GM19395 (cell line): ENCODE results near the gene TMEM235.
"Not testable (repeated sequence)": the region's sequence is repeated elsewhere in the genome, so short reads cannot be mapped to it uniquely, and the experiment has no call there.

Experiments
- ATAC-seq: cut with Tn5 transposase; IDR thresholded peaks from one replicate; pipeline ENCODE4 v1.9.1; 2021; ENCODE audit warnings: mild to moderate bottlenecking, moderate library complexity; ENCODE audit not compliant: unreplicated experiment

Gene TMEM235

DNA sequence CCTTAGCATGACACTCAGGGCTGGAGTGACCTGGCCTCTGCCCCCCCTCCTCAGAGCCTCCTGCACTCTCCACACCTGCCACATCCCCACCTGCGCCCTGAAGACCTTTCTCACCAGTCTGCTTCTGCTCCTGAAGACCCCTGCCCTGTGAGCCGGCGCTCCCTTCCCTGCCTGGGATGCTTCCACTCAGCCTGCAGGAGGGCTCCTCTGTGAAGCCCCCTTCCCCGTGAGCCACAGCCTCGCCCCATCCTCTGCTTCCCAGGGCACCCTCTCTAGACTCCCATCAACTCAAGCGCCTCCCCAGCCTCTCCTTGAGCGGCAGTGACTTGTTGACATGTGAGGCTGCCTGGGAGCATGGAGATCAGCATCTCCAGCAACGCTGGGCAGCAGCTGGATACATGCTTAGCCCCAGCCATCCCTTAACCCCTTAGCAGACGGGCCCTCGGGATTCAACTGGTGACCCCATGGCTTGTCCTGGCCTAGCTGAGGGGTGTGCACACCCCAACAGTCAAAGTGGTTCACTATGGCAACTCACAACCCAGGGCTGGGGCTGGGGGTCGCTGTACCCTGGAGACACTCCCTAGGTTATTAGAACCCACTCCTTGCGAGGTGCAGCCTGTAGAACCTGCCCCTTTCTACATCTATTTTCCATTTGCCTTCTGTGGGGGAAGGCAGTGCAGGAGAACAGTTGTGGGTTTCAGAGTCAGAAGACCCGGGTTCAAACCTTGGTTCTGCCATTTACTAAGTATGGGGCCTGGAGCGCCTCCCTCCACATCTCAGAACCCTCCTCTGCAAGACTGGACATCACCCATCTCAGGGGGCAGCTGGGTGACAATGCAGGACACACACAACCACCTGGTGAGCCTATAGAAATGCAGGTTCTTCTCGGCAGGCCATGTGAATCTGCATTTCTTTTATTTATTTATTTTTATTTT is 21.5 kb downstream of the TMEM235 start:
- ATAC-seq, result no peak

DNA sequence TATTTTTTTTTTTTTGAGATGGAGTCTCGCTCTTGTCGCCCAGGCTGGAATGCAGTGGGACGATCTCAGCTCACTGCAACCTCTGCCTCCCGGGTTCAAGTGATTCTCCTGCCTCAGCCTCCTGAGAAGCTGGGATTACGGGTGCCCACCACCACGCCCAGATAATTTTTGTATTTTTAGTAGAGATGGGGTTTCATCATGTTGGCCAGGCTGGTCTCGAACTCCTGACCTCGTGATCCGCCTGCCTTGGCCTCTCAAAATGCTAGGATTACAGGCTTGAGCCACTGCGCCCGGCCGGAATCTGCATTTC is 22.2 kb downstream of the TMEM235 start:
- not testable (repeated sequence) for ATAC-seq

DNA sequence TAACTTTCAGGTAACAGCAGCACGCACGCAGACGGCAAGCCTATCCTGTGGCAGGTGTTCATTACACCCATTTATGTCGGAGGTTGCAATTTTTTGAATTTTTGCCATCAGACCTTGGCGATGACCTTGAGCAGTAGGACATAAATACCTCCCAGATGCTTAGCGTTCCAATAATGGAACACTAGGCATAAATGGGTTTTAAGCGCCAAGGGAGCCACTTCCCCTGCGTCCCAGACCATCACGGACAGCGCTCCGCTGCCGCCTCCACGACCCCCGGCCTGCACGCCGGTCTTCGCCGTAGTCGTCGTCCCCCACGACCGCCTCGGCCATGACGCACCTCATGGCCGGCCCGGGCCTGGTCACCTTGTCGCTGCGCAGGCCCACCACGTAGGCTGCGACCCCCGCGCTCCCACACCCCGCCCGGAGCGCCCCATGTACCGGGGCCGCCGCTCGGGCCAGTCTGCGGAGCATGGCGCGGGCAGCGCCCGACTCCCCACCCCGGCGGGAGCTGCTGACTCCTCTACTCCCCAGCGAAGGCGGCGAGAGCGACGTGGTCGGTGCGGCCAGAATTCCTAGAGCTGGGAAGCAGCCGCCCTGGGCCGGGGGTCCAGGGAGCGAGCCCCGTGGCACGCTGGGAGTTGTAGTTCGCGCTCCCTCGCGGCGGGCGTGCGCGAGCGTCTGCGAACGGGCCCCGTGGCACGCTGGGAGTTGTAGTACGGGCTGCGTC is 22.7 kb downstream of the TMEM235 start:
- no peak for ATAC-seq

DNA sequence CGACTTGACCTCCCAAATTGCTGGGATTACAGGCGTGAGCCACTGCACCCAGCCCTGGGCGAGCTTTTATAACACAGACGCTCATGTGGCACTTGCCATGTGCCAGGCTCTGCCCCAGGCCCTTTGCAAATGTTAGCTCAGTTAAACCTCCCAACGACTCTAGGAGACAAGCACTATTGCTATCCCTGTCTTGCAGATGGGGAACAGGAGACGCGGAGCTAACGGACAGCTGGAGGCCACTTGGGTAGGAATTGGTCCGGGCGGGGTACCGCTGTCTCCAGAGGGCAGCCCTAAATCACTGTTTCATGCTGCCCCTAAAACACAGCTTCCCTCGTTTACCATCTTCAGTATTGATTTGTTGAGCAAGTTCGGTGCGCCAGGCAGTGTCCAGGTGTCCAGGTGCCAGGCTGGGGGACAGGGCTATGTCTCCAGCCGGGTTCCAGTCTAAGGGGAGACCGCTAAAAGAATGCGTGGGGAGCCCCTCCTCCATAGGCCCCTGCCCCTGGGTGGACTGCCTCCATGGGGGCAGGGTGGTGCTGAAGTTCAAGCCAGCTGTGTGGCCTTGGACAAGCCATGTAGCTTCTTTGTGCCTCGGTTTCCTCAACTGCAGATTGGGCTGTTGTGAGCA is 23.7 kb downstream of the TMEM235 start:
- ATAC-seq, result no peak

DNA sequence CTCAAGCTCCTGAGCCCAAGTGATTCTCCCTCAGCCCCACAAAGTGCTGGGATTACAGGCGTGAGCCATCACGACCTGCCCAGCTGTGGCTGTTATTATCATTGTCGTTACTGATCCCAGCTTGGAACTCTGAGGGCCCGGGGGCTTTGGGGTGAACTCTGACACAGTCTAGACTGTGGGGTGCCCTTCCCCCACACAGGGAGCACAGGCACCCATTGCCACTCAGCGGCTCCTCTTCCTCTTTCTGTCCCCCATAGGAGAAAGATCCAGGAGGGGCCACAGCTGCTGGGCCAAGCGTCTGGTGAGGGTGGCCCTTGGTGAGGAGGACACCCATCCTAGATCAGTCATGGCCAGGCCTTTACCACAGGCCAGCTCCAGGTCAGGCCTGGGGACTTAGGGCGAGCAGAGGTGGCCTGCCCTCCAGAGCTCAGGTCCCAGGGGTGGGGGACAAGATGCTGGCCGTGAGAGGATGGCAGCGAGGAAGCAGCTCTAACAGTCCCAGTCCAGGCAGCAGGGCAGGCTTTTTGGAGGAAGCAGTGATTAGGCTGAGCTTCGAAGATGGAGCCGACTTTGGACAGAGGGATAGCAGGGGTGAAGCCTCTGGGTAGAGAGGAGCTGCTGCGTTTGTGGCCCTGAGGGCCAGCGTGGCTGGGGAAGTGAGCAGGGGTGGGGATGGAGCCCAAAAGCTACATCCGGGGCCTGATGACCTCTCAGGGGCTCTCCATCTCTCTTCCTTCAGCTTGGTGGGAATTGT is 24.7 kb downstream of the TMEM235 start:
- ATAC-seq, result no peak

DNA sequence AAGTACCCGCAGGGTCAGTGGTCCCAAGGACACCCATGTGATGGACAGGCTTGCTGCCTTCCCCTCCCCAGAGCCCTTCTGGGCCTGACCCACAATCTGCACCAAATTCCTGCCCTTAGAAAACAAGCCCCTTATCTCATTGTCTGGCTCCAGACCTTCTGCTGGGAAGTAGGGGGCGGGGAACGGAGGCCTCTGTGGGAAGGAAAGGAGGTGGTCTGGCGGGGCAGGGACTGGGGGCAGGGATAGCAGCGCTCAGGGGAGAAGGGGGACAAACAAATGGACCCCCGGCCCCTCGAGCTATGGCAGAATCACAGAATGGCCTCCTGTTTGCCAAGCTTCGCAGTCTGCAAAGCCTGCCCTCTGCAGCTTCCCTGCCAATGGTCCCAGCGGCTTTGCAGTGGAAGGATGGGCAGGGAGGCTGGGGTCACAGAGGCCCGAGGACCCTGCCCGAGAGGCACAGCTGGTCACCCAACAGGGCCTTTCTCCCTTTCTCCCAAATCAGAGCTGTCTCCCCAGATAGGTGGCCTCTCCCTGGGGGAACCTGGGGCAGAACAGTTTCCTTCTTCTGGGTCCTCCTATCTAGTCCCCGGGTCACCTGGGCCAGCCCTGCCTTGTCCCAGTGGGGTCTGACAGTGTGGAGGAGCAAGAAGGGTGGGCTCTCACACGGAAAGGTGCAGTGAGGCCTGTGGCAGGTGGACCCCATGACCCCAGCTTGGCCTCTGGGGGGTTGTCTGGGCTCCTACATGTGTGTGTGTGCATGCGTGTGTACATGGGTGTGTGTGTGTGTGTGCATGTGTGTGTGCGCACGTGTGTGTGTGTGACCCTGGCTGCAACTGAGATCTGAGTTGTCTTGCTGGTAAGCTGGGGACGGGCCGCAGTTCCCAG is 25.5 kb downstream of the TMEM235 start:
- no peak for ATAC-seq

DNA sequence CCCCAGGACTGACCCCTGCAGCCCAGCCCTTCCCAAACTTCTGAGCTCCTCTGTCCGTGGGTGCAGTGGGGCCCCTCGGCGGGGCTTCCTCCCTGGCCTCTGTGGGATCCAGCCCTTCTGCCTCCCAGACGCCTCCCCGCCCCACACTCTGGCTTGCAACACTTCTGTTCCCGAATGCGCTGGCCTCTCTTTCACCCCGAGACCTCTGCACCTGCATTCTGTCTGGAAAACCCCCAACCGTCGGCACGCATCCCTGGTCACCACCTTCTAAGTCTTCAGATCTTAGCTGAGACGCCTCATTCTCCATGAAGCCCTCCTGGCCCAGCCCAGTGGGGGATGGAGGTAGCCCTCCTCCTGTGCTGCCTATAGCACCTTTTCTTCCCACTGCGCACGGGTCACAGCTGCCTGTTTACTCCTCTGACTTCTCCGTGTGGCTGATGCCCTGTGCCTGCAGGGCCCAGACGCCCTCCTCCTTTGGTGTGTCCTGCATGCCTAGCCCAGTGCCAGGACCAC is 26.4 kb downstream of the TMEM235 start:
- ATAC-seq, result no peak

DNA sequence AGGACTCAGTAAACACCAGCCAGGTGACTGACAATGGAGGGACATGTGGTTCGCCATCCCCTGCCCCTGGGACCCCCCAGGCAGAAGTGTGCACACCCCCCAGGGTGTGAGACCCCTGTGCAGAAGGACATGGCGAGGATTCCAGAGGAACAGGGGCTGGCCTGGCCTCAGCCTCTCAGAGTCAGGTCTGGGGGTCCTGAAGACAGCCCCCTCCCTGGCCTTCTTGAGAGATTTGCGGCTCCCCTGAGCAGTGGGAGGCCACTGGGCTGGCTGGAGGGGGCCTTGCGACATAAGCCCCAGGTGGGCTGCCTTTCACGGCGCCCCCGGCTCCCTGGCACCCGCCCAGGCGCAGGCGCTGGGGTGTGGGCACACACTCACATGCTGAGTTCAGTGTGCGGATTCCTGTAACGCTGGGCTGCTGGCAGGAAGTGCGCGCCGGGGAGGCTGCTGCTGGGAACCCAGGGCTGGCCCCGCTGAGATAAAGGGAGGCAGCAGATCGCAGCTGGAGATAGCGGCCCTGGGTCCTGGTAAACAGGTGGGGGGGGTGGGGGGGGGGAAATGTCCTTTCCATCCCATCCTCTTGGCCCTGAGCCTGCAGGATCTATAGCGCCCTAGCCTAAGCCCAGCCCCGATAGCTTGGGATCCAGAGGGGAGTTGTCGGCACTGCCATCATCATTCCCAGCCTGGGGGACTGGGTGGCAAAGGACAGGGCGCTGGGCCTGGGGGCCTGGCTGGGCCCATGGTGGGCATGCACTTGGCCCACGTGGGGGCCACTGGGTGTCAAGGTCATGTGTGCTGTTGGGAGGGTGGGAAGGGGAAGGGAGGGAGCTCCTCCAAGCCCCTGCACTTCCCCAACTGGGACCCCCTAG is 27.1 kb downstream of the TMEM235 start:
- no peak for ATAC-seq

DNA sequence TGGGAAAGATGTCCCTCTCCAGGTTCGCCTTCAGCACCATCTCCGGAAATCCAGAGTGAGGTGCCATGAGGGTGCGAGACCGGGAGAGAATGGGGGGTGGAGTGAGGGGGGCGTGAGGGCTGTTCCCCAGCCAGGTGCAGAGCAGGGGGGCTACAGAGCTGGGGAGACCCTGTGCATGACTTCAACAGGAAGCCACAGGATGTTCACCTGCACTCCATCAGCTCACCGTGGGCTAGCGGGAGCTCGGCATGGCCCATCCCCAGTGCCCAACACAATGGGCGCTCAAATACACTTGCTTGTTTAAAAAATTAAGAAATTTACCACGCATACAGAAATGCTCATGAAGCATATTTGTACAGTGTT is 27.7 kb downstream of the TMEM235 start:
- ATAC-seq, result no peak

DNA sequence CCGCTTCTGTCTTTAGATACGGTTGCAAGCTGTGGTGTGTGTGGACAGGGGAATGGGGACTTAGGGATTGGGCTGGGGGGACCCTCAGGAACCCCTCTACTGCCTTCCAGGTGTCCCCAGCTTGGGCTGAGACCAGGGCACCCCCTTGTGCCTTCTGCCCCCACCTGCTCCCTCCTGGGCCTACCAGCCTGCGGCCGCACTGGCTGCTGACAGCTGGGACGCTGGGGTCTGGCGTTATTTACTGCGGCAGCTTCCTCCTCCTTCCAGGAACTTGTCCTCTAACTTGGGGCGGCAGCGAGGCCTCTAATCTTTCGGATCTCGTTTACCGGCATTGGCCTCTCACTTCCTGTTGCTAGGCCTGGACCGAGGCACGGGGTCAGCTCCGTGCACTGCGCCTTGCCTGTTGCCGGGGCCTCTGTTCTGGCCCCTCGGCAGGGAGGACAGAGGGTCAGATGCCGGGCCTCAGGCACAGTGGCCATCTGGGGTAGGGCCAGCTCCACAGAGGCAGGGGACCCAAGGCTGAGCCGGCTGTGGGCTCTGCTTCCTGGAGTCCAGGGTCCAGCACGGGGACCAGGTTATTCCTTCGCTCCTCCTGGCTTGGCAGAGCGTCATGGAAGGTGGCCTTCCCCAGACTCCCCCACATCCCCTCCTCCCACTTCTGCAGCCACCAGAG is 31.8 kb downstream of the TMEM235 start:
- no peak for ATAC-seq

DNA sequence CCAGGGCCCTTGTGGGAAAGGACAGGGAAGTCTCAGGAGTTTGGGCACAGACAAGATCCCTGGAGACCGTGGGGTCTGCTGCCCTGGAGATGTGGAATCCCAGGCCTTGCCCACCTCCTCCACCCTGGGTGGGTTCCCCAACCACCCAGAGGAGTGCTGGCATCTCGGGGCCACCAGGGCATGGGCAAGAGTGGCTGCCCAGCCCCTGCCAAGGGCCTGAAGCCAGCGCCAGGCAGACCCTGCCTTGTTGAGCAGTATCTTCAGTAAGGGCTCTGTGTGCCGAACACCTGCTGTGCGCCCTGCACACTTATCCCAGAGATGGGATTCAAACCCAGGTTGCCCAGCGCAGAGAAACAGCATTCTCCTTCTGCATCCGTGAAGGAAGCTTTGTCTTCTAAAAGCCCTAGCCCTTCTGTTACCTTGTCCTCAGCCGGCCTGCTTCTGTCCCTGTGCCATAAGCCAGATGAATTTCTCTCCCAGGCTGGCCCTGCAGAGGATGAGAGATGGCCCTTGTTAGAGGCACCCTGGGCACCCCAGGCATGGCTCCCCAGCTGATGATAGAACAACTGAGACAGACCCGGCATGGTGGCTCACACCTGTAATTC is 32.4 kb downstream of the TMEM235 start:
- ATAC-seq, result no peak

DNA sequence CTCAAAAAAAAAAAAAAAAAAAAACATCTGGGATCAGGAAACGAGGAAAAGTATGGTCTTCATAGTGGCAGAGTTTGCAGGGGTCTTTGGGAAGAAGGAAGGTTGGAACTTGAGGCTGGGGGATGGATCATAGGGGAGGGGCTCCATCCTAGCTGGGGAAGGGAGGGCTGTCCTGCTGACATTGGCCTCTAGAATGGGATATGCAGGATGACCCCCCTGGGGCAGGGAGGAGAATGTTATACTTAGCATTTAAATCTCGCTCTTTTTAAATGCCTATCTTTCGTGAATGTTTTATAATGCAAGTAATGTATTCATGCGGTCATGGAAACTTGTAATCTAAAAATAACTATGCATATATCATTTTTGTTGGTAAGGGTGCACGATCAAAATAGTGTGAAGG is 33.2 kb downstream of the TMEM235 start:
- no peak for ATAC-seq

DNA sequence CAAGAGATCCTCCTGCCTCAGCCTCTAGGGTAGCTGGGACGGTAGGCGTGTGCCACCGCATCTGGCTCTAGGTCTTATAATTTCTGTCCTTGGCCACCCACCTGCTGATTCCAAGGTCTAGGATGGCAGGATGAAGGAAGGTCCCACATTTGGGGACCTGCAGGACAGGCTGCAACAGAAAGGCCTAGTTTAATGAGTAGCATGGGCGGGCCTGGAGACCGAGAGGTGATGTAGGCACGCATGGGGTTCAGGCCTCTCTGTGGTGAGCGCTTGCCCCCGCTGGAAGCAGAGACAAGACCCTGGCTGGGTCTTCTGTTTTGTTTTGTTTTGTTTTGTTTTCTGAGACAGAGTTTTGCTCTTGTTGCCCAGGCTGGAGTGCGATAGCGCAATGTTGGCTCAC is 33.7 kb downstream of the TMEM235 start:
- no peak for ATAC-seq

DNA sequence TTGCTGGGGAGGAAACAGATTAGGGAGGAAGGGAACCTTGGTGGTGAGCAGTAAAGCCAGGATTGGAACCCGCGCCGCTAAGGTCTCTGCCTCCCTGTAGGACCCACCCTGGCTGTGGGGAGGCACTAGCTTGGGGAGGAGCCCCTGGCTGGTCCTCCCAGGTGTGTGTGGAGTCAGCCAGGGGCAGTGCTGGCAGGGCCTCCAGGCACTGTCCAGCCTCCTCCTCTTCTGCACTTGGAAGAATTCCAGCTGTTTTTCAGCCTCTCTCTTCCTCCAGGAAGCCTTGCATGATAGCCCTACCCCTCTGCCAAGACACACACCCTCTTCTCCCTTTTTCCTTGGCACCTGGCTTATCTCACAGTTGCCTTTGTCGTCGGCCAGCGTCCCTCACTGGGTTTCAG is 34.8 kb downstream of the TMEM235 start:
- ATAC-seq, result no peak

DNA sequence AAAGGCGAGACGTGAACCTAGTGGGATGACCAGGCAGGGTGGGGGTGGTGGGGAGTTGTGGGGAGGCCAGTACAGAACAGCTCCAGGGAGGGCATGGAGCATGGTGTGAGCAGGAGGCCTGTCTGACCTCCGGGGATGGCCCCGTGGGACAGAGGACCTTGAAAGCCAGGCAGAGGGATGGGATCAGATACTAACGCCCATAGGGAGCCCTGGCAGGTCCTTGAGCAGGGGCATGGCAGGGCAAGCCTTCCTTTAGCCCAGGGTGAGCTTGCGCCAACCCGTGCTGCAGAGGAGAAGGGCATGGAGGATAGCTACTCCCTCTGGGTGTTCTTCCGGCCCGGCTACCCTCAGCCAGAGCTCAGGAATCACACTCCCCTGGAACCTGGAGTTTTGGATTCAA is 35.3 kb downstream of the TMEM235 start:
- ATAC-seq, result no peak

DNA sequence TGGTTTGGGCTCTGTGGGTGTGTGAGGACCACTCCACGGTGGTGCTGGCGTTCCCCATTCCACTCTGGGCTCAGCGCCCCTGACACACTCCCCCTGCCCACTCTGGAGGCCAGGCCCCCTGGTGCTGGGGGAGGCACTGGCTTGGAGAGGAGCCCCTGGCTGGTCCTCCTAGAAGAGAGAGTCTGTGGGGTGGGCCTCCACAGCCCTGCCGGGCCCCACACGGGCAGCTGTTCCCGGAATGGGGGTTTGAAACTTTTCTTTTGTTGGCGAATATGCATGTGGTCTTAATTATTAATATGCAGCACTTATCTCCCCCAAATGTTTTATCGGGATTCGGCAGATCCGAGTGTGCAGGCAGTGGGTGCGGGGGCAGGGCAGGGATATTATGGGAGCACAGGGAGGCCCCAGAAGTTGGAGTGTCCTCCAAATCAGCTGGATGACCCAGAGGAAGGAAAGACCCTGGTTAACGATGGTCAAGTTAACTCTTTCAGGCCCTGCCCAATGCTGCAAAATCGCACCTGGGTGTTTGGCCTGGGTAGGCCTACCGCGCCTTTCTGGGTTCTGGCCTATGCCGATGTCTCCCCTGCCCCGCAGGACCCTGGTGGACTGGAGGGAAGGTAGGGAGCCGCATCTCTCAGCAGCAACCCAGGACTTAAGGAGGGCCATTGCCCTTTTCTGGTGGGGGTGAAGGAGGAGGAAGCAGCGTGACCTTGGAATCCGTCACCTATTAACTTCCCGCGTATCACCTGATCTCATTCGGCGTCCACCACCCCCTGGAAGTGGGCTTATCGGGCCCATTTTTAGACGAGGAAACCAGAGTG is 36.0 kb downstream of the TMEM235 start:
- ATAC-seq, result no peak

DNA sequence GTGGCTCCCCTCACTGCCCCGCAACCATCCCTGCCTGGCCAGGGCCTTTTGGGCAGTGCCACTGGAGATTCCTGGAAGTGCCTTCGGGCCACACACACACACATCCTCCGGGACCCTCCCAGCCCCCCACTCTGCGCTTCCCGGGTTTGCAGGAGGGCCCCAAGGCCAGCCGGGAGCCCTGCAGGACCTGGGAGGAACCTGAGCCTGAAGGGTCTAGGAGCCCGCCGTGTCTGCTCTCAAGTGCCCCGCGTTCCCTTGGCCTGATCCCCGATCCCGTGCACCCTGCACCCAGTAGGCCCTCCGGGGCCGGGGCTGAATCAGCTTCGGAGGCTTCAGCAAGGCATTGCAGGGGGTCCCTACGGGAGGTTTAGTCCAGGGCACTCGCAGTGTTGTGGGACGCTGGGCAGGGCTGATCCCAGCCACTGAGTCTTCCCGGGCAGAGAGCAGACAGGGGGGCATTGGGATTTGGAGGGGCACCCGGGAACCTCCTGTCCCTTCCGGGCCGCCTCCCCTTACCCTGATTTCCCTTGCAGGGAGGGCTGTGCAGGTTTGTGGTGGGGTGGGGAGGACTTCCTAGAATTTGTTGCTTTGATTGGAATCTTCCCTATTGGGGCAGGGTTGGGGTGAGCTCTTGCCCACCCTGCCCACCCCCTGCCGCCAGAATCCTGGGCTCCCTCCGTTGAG is 36.9 kb downstream of the TMEM235 start:
- no peak for ATAC-seq
